ENCODE measurements around the gene AHI1.

Gene AHI1

GRCh38 chr6:135282395-135282794 lies 215.1 kb downstream of the AHI1 start:
- no peaks in the 10 kb centered on the region for H3K4me1 ChIP-seq (ENCODE audit: low read length)

GRCh38 chr6:135281964-135282363 lies 215.6 kb downstream of the AHI1 start:
- H3K4me1 ChIP-seq (ENCODE audit: low read length), result no peaks in the 10 kb centered on the region
- no peaks in the 10 kb centered on the region for H3K9me2 ChIP-seq (replicated peaks; ENCODE audit: insufficient read depth, low read length)
- TF ChIP-seq CTCF (IDR thresholded peaks at IDR 0.05; ENCODE audit: low read length) (no peak), EZH2phosphoT487 (IDR thresholded peaks at IDR 0.05; ENCODE audit: low read length) (no peak), EZH2 (optimal IDR thresholded peaks at IDR 0.05; ENCODE audit: low read depth, low read length) (no peak)
- H3F3A ChIP-seq (ENCODE audit: insufficient read depth, low read length), result no peaks in the 10 kb centered on the region
- H3K27me3 ChIP-seq (replicated peaks; ENCODE audit: insufficient read depth, low read length), result no peaks in the 10 kb centered on the region
- no peak overlapping the region for H2AFZ ChIP-seq (ENCODE audit: low read length)
- no peak overlapping the region for H3K27ac ChIP-seq (ENCODE audit: low read length)
- no peaks in the 10 kb centered on the region for H3K79me2 ChIP-seq (ENCODE audit: low read length)
- H3K9ac ChIP-seq (ENCODE audit: low read length), result no peak overlapping the region
- no peak for DNase-seq
- no peaks in the 10 kb centered on the region for H3K36me3 ChIP-seq (replicated peaks; ENCODE audit: insufficient read depth, low read length)
- no peak overlapping the region for H3K4me3 ChIP-seq (ENCODE audit: low read length)
- H4K20me1 ChIP-seq (ENCODE audit: insufficient read depth, low read length), result no peaks in the 10 kb centered on the region
- H3K9me3 ChIP-seq (replicated peaks; ENCODE audit: insufficient read depth, low read length), result no peaks in the 10 kb centered on the region
- no peak overlapping the region for H3K4me2 ChIP-seq (ENCODE audit: low read depth, low read length)

More at GRCh38 chr6:135282395-135282794, 215.1 kb downstream of the AHI1 start:
- Histone ChIP-seq H3K79me2 (ENCODE audit: low read length) (no peaks in the 10 kb centered on the region), H3K9me3 (replicated peaks; ENCODE audit: insufficient read depth, low read length) (no peaks in the 10 kb centered on the region), H4K20me1 (ENCODE audit: insufficient read depth, low read length) (no peaks in the 10 kb centered on the region), H3K36me3 (replicated peaks; ENCODE audit: insufficient read depth, low read length) (no peaks in the 10 kb centered on the region), H3K9me2 (replicated peaks; ENCODE audit: insufficient read depth, low read length) (no peaks in the 10 kb centered on the region), H3F3A (ENCODE audit: insufficient read depth, low read length) (no peaks in the 10 kb centered on the region), H3K9ac (ENCODE audit: low read length) (no peak overlapping the region), H3K27me3 (replicated peaks; ENCODE audit: insufficient read depth, low read length) (no peaks in the 10 kb centered on the region), H3K4me3 (ENCODE audit: low read length) (no peak overlapping the region), H2AFZ (ENCODE audit: low read length) (no peak overlapping the region), H3K4me2 (ENCODE audit: low read depth, low read length) (no peak overlapping the region), H3K27ac (ENCODE audit: low read length) (no peak overlapping the region)
- TF ChIP-seq CTCF (IDR thresholded peaks at IDR 0.05; ENCODE audit: low read length) (no peak), EZH2phosphoT487 (IDR thresholded peaks at IDR 0.05; ENCODE audit: low read length) (no peak), EZH2 (optimal IDR thresholded peaks at IDR 0.05; ENCODE audit: low read depth, low read length) (no peak)
- no peak for DNase-seq

- TF ChIP-seq EZH2phosphoT487 (IDR thresholded peaks at IDR 0.05; ENCODE audit: low read length) (no peak), EZH2 (optimal IDR thresholded peaks at IDR 0.05; ENCODE audit: low read depth, low read length) (no peak), CTCF (IDR thresholded peaks at IDR 0.05; ENCODE audit: low read length) (no peak)
- H3K4me2 ChIP-seq (ENCODE audit: low read depth, low read length), result no peak overlapping the region
- H4K20me1 ChIP-seq (ENCODE audit: insufficient read depth, low read length), result no peaks in the 10 kb centered on the region
- H3K4me1 ChIP-seq (ENCODE audit: low read length), result no peaks in the 10 kb centered on the region
- no peaks in the 10 kb centered on the region for H3K27me3 ChIP-seq (replicated peaks; ENCODE audit: insufficient read depth, low read length)
- H2AFZ ChIP-seq (ENCODE audit: low read length), result no peak overlapping the region
- no peaks in the 10 kb centered on the region for H3K79me2 ChIP-seq (ENCODE audit: low read length)
- no peak for DNase-seq
- H3K9ac ChIP-seq (ENCODE audit: low read length), result no peak overlapping the region
- no peaks in the 10 kb centered on the region for H3K9me2 ChIP-seq (replicated peaks; ENCODE audit: insufficient read depth, low read length)
- no peaks in the 10 kb centered on the region for H3F3A ChIP-seq (ENCODE audit: insufficient read depth, low read length)
- H3K36me3 ChIP-seq (replicated peaks; ENCODE audit: insufficient read depth, low read length), result no peaks in the 10 kb centered on the region
- H3K9me3 ChIP-seq (replicated peaks; ENCODE audit: insufficient read depth, low read length), result no peaks in the 10 kb centered on the region
- no peak overlapping the region for H3K27ac ChIP-seq (ENCODE audit: low read length)
- no peak overlapping the region for H3K4me3 ChIP-seq (ENCODE audit: low read length)
Measured at GRCh38 chr6:135281227-135281626, 216.3 kb downstream of the AHI1 start.
